ENCODE results near the gene MAP2K4.

GRCh38 chr17:12193144-12193735 is 172.6 kb downstream of the MAP2K4 start:
- TF ChIP-seq CTCF (IDR thresholded peaks at IDR 0.05) (no peak), POLR2AphosphoS5 (IDR thresholded peaks at IDR 0.05) (no peak)

All from prostate gland (tissue), 2 donors.